GM13976 (cell line): ENCODE results near the gene NEAT1.

Experiments used
- DNase-seq: peaks from one replicate; pipeline ENCODE4 v3.0.0; 2012; ENCODE audit warnings: low spot score
- CTCF ChIP-seq: IDR thresholded peaks from 2 replicates; pipeline ENCODE4 v1.5.1; 2012; ENCODE audit warnings: borderline replicate concordance, mild to moderate bottlenecking; ENCODE audit not compliant: insufficient read depth; ENCODE audit errors: extremely low read depth, missing control alignments, control extremely low read depth
- in situ Hi-C: fragments of 300-500 bp; cut with MboI; formaldehyde crosslinking; loops from one replicate; pipeline ENCODE4 v1.12.0; 2022; ENCODE audit warnings: low sequenced_read_pairs, mixed read lengths, inconsistent platforms; ENCODE audit not compliant: unreplicated experiment

The NEAT1 gene

GRCh38 chr11:65423516-65424204 lies 1.1 kb downstream of the NEAT1 start:
- in situ Hi-C loops: no loop called here
- no peak for DNase-seq
- TF ChIP-seq CTCF: no peak

- DNase-seq: peak; percentile 5
- no peak for TF ChIP-seq CTCF
- in situ Hi-C loops: no loop called here
Measured at GRCh38 chr11:65424205-65425104, 1.9 kb downstream of the NEAT1 start.

- DNase-seq: no peak
- TF ChIP-seq CTCF: no peak
- in situ Hi-C loops: no loop called here
Measured at GRCh38 chr11:65425105-65425970, 2.7 kb downstream of the NEAT1 start.

GRCh38 chr11:65425971-65426838 lies 3.6 kb downstream of the NEAT1 start:
- DNase-seq: peak; percentile 67
- TF ChIP-seq CTCF: no peak
- in situ Hi-C loops: no loop called here

- TF ChIP-seq CTCF: no peak
- DNase-seq: no peak
- in situ Hi-C loops: no loop called here
Measured at GRCh38 chr11:65426839-65427690, 4.5 kb downstream of the NEAT1 start.
